Stimulated activated naive CD4-positive, alpha-beta T cell (primary cell): ENCODE data around the gene PNMA8A.

Source experiments
- DNase-seq, 6 experiments: peaks; one replicate each; lab custom pipeline; 2025; lab: John Stamatoyannopoulos, UW

The PNMA8A gene

GRCh38 chr19:46491975-46492682 is 20.8 kb upstream of the PNMA8A start:
- no peak for DNase-seq

DNA sequence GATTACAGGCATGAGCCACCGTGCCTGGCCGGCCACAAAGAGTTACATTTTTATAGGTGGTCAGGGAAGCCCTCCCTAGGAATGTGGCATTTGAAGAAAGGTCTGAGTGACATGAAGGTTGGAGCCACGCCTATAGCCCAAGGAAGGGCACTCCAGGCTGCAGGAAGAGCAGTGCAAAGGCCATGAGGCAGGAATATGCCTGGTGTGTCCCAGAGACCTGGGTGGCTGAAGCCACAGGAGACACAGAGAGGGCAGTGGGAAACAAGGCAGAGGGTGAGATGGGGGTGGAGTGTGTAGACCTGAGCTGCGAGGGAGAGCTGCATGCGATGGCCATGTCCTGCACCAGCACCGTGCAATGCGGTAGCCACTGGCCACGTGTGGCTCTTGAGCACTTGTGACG is 19.4 kb upstream of the PNMA8A start:
- DNase-seq: no peak

DNA sequence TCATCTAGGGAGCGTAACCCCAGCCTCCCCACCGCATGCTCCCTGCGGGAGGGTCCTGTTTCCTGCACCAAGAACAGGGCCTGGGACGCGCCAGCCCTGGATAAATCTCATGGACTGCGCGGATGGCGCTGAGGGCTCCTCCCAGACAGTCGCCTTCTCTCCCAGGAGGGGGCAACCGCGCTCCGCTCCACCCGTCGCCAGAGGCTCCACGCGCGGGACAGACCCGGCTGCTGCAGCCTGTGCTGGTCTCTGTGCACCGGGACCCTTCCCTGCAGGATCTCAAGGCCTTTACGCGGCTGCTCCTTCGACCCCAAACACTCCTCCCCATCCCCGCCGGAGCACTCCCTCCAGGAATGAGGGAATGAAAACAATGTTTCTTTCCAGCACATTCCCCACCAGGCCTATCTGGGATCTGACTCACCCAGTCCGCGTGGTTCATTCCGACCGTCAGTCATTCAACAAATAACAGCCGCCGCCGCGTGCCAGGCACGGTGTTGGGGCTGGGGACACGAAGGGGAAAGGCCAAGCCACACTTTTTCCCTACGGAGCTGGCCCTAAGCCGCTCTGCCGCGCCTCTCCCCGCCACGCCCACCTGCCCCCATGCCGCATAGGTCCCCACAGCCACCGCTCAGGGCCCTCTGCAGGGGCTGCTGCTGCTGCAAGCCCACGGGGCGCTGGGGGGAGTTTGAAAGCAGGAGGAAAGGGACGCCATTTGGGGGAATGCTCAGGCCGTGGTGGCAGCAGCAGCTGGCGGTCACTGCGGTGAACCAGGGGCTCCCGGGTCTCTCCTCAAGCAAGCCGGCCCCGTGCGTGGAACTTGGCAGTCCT is 18.3 kb upstream of the PNMA8A start:
- peak in 3 of 6 experiments; percentile 3 to 28 (median 6) for DNase-seq

- peak in 1 of 6 experiments; percentile 14 for DNase-seq
These were observed 17.2 kb upstream of the PNMA8A start for GRCh38 chr19:46488551-46488950.

GRCh38 chr19:46487802-46488445 is 16.6 kb upstream of the PNMA8A start:
- DNase-seq: peak; percentile 23 to 80 (median 66)

DNA sequence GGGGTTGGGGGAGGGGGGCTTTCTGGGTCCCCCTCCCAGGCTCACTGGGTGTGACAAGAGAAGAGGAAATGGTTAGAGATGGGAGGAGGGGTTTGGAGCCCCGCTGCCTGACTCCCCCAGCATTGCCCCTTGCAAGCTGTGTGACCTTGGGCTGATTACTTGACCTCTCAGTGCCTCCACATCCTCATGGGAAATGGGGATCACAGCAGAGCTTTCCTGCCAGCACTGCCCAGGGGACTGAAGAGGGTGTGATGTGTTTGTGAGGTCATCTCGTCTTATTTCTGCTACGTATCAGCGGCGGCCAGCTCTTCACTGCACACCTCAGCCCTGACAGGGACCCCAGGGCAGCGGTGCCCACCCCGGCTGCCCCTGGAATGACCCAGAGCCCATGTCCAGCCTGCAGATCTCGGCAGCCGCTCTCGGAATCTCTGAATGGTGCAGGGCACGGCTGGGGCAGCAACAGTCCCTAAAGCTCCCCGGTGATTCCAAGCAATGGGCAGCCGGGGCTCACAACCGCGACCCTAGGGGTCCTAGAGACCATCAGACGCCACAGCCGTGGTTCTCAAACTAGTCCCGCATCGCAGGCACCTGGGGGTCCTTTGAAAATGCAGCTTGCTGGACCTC is 15.9 kb upstream of the PNMA8A start:
- no peak for DNase-seq

DNA sequence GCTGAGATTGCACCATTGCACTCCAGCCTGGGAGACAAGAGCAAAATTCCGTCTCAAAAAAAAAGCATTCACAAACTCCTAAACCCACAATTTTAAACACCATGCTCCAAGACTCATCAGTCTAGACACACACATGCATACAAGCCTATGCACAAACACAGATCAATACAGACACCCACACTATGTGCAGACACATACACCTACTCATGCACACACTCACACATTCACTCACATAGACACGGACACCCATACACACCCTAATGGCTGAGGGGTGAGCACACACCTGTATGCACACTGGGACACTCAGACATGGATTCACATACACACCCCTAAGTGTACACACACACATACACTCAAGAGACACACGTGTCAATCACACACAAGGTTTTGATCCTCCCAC is 15.0 kb upstream of the PNMA8A start:
- no peak for DNase-seq

DNA sequence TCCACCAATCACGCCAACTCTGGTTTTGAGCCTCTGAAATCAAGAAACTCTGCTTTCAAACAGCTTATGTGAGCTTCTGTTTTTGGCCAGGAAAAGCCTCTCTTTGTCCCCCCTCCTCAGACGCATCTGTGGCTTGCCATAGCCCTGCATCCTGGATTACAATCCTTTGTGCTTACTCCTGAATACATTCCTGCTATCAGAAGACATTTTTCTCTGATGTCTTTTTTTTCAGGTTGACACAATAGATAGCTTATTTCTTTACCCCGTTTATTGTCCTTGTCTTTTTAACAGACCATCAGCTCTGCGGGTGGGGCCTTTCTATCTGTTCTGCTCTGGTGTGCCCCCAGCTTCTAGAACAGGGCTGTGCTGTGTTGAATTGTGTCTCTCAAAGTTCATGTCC is 13.3 kb upstream of the PNMA8A start:
- DNase-seq: no peak

GRCh38 chr19:46482631-46483030 is 11.3 kb upstream of the PNMA8A start:
- no peak for DNase-seq

DNA sequence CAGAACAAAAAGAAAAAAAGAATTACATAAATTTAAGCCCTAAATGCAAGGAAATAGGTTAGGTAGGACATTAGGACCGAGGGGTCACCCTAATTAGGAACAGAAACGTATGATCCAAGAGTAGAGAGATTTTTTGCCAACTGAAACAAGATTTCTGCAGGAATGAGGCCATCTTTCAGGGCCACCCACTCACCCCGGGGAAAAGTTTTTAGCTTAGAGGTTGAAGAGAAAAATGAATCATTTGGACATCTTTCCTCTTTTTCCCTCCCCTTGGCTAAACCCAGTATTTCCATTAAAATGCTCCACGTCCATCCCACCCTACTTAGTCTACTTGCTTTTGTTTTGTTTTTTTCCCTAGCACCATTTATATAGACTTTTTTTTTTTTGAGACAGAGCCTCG is 10.6 kb upstream of the PNMA8A start:
- no peak for DNase-seq

DNA sequence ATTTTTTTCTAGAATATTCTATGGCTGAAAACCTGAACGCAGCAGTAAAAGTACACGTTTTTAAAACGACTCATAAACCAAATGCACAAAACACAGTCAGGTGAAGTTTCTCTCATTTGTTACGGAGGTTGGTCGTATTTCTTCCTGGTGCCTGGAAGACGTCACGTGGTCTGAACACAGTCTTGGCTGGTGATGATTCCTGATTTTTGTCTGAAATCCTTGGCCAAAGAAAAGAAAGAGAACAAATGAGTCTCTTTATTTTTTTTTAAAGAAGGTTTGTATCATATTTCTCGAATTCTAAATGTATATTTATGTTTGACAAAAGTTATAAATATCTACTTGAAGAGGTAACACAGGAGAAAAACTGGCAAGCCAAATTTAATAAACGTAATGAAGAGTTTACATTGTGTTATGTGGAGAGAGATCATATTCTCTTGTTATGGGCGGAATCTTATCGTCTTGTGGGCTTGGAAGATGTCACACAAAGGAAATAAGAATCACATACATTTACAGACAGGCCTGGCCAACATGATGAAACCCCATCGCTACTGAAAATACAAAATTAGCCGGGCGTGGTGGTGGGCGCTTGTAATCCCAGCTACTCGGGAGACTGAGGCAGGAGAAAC is 10.0 kb upstream of the PNMA8A start:
- no peak for DNase-seq

DNA sequence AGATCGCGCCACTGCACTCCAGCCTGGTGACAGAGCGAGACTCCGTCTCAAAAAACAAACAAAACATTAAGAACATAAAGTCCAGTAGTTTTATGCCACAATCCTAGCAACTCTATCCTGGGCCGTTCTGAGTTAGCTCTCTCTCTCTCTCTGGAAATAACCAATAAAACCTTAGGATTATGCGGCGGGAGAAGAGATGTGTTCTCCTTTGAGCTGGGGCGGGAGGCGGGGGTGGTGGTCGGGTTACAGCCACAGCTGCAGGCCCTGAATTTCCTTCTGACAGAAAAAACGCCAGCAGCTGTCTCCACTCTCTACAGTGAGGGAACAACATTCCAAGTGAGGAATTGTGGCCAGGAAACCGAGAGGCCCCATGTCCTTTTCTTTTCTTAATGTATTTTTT is 9.1 kb upstream of the PNMA8A start:
- DNase-seq: no peak

DNA sequence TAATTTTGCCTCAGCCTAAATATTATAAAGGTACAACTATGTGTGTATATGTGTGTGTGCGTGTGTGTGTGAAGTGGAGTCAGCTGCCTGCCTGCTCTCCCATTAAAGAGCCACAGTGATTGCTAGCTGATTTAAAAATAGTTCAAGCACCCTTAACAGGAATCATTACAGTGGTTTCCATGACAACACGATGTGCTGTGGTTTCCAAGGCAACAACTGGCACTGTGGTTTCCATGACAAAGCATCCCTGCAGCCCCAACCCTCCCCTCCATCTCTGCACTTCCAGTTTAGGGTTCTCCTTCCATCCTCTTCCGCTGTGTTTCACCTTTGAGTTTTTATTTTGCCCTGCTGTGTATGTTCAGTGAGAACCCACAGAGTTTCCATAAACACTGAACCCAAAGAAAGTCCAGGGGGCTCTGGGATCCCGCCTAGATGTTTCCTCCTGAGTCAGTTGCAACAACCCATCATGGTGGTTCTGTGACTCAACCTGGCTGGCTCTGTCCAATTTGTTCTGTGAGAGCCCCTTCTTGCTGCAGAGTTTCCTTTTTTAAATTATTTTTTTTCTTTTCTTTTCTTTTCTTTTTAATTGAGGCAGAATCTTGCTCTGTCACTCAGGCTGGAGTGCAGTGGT is 7.1 kb upstream of the PNMA8A start:
- DNase-seq: peak in 3 of 6 experiments; percentile 8 to 17 (median 17)

DNA sequence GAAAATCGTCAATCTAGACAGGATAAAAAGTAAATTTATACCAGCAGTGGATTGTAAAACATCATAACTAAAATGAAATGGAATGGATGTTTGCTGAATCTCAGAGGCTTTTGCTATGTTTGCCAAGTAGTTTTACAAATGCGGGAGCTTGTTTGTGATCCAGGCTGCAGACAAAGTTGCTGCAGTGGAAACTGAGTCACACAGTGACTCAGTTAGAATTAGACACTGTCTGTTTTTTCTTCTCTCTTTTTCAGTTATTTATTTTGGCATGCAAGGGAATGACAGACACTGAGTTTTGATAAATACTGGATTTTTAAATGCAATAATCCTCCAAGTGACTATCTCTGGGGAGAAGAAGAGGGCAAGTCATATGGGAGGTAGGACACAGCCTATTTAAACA is 4.6 kb upstream of the PNMA8A start:
- DNase-seq: no peak

- no peak for DNase-seq
These were observed 2.8 kb upstream of the PNMA8A start for GRCh38 chr19:46474211-46474610.

GRCh38 chr19:46472592-46472991 is 1.2 kb upstream of the PNMA8A start:
- no peak for DNase-seq

DNA sequence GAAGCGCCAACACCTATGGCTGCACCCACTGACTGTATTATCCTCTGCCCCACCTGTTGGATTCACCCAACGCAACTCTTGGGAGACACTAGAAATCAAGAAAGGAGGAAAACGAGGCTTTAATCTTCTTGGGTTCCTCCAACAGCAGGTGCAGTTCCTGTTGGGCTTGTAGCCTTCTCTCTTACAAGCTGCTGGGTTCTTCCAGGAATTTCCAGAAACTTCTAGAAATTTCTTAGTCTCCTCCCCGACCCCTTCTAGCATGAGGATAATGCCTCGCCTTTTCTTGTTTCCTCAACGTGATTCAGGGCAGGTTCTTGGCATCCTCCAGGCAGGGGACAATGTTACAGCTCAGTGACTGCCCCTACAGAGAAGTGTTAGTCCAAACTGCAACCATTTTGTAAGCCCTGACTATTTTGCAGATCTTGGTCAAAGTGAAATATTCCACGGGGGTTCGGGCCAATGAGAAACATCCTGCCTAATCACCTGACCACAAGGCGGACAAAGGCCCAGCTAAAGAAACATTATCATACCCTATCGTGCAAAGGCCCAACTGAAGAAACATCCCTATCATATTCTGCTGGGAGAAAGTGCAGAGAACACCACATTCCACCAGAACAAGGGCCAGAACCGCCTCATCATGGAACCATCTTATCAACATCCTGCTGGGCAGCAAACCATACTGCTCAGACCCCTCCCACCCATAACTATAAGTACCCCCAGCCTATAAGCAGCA is 614 bp upstream of the PNMA8A start:
- DNase-seq: no peak

GRCh38 chr19:46470376-46470775 is 987 bp downstream of the PNMA8A start:
- no peak for DNase-seq

DNA sequence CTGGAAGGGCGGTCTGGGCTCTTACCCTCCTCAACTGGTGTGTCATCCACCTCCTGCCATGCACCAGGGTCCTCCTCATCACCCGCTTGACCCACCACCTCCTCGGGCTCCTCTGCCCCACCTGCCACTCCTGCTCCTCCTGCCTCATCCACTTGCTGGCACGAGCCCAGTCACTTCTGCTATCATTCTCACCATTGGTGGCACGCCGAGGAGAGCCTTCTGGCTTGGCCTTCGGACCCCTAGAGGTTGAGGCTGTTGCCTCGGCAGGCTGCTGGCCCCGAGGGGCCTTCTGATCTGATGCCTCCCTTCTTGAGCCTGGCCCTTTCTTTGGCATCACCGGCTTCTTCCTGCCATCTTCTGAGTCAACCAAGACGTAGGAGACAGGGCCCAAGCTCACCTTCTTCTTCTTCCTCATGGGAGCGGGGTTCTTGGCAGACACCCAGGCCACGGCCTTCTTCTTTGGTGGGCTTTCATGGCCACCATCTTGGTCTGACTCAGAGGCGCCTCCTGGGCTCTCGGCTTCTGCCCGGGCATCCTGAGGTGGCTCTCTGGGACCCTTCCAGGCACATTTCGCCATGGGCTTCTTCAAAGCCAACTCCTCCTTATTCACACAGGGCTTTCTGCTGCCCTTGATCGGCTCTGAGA is 1.7 kb downstream of the PNMA8A start:
- no peak for DNase-seq

DNA sequence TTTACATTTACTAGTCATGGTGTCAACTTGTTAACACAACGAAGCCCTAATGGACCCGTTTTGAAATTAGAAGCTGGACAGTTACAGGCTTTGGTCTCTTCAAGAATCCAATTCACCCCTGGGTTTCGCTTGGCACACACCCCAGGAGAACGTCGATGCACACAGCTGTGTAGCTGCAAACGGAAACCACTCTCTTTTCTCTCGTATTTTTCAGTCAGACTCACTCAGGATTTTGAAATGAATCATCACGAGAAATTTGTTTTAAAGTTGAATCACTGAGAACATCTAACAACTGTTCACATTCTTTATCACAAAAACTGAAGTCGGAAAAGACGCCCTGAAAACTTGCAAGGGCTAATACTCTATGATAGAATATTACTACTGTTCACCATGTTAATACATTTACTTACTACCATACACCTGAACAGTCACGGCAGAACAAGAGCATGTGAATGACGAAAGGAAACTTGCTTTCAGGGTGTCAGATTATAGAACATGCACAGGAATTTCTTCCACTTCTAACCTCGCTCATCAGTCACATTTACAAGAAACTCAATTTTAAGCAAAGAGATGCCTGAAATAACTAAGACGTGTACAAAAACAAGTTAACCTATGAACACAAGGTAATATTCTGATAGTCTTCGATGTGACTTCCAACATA is 4.7 kb downstream of the PNMA8A start:
- DNase-seq: no peak
